Brain microvascular endothelial cell (primary cell): ENCODE measurements around the gene ACTRT3.

Source experiments
- DNase-seq: peaks from one replicate; pipeline ENCODE4 v3.0.0-alpha.2; 2020
- H3K27ac ChIP-seq: fragments of 250-450 bp; sonication (Bioruptor Pico); 2 replicates; pipeline ENCODE4 v1.5.1; 2020; ENCODE audit warnings: mild to moderate bottlenecking, moderate library complexity
- H3K27me3 ChIP-seq: fragments of 250-450 bp; sonication (Bioruptor Pico); replicated peaks from 2 replicates; pipeline ENCODE4 v1.5.1; 2020; ENCODE audit warnings: mild to moderate bottlenecking
- H3K36me3 ChIP-seq: fragments of 250-450 bp; sonication (Bioruptor Pico); replicated peaks from 2 replicates; pipeline ENCODE4 v1.5.1; 2020; ENCODE audit warnings: mild to moderate bottlenecking
- H3K4me3 ChIP-seq: 2 replicates; pipeline ENCODE4 v1.5.1; 2011; ENCODE audit warnings: low read depth, mild to moderate bottlenecking, control low read depth, low read length, moderate library complexity
- CTCF ChIP-seq: IDR thresholded peaks from 2 replicates; pipeline ENCODE4 v1.5.1; 2011; ENCODE audit warnings: low read depth, mild to moderate bottlenecking, moderate library complexity, low read length, control low read depth, inconsistent platforms; ENCODE audit errors: missing control alignments
- in situ Hi-C: cut with HindIII; loops from 2 replicates; pipeline ENCODE4 v1.10.0; 2017; ENCODE audit warnings: low sequenced_read_pairs, low pct_ligation_motif_present

The ACTRT3 gene

GRCh38 chr3:169780742-169781141, 11.4 kb upstream of the ACTRT3 start:
- TF ChIP-seq CTCF = no peak
- no peak overlapping the region for H3K4me3 ChIP-seq
- H3K27ac ChIP-seq = no peak overlapping the region
- no peak for DNase-seq
- H3K36me3 ChIP-seq = peaks cover 56% of the 10 kb centered on the region
- no peaks in the 10 kb centered on the region for H3K27me3 ChIP-seq
- in situ Hi-C loops = no loop called here

DNA sequence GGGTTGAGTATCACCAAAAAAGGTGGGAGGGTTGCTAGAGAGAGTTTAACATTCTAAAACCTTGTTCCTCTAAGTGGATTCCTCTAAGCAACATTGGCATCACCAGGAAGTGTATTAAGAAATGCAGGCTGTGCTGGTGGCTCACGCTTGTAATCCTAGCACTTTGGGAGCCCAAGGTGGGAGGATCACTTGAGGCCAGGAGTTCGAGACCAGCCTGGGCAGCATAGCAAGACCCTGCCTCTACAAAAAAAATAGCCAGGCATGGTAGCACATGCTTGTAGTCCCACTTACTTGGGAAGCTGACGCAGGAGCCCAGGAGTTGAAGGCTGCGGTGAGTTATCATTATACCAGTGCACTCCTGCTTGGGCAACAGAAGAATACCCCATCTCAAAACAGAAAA, 8.5 kb upstream of the ACTRT3 start:
- in situ Hi-C loops = no loop called here
- H3K36me3 ChIP-seq = peaks cover 59% of the 10 kb centered on the region
- no peak for TF ChIP-seq CTCF
- no peak overlapping the region for H3K4me3 ChIP-seq
- no peak for DNase-seq
- H3K27me3 ChIP-seq = no peaks in the 10 kb centered on the region
- no peak overlapping the region for H3K27ac ChIP-seq

GRCh38 chr3:169774186-169774585, 4.8 kb upstream of the ACTRT3 start:
- no peaks in the 10 kb centered on the region for H3K27me3 ChIP-seq
- DNase-seq = no peak
- H3K36me3 ChIP-seq = peaks cover 30% of the 10 kb centered on the region
- peak overlapping the region; percentile 95 for H3K4me3 ChIP-seq
- H3K27ac ChIP-seq = no peak overlapping the region
- no peak for TF ChIP-seq CTCF
- in situ Hi-C loops = no loop called here

- H3K4me3 ChIP-seq = peak within 1 kb of the TSS; percentile 95
- H3K27me3 ChIP-seq = no peaks in the 10 kb centered on the region
- peaks cover 22% of the 10 kb centered on the region for H3K36me3 ChIP-seq
- peak; percentile 85 for DNase-seq
- in situ Hi-C loops = no loop called here
- peak within 1 kb of the TSS; percentile 93 for H3K27ac ChIP-seq
- peak; percentile 24 for TF ChIP-seq CTCF
These were observed 3.8 kb upstream of the ACTRT3 start, which contains the start of gene MYNN for GRCh38 chr3:169772897-169773816. Gene MYNN, plus strand, starts transcription at chr3:169773396. Its CDS starts 900 bp downstream, at chr3:169774296.

DNA sequence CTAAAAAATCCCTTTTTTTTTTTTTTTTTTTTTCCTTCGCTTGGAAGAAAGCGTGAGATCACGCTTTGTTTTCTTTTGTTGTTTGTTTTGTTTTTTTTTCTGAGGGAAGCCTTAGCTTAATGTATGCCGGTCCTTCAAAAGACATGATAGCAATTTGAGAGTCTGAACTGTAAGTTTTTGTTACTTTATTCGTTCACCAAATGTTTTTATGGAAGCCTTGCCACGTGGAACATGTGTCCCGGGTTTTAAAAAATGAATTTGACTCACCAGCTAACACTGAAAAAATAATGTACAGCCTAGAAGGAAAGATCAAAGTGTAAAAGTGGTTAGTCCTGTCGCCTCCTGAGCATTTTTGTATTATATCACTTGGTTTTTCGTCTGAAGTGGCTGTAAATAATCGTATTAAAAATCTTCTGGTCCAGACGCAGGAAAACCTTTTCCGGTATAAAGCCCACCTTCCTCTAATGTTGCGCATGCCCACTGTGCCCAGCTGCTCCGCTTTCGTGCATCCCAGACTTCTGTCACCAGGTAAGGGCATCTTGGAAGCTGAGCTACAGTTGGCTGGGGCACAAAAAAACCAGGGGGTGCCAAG, 3.0 kb upstream of the ACTRT3 start:
- peak; percentile 74 for DNase-seq
- H3K36me3 ChIP-seq = peaks cover 19% of the 10 kb centered on the region
- TF ChIP-seq CTCF = no peak
- H3K4me3 ChIP-seq = peak overlapping the region; percentile 95
- in situ Hi-C loops = no loop called here
- H3K27ac ChIP-seq = peak overlapping the region; percentile 93
- no peaks in the 10 kb centered on the region for H3K27me3 ChIP-seq
